ENCODE measurements around the gene MMEL1.

The MMEL1 gene

GRCh38 chr1:2643414-2644077, 10.7 kb upstream of the MMEL1 start:
- no peak for DNase-seq (ENCODE audit: extremely low read depth, low read depth)
- TF ChIP-seq CTCF (IDR thresholded peaks at IDR 0.05; ENCODE audit: low read depth, low read length, missing control alignments) = no peak
- H3K4me3 ChIP-seq (replicated peaks; ENCODE audit: low read depth, low read length) = peak overlapping the region; percentile 81

- DNase-seq (ENCODE audit: extremely low read depth, low read depth) = peak; percentile 71
- TF ChIP-seq CTCF (IDR thresholded peaks at IDR 0.05; ENCODE audit: low read depth, low read length, missing control alignments) = no peak
- H3K4me3 ChIP-seq (replicated peaks; ENCODE audit: low read depth, low read length) = peak overlapping the region; percentile 81
Observed at GRCh38 chr1:2642560-2643413, 10.0 kb upstream of the MMEL1 start.

GRCh38 chr1:2642131-2642559, 9.3 kb upstream of the MMEL1 start:
- no peak for DNase-seq (ENCODE audit: extremely low read depth, low read depth)
- TF ChIP-seq CTCF (IDR thresholded peaks at IDR 0.05; ENCODE audit: low read depth, low read length, missing control alignments) = no peak
- H3K4me3 ChIP-seq (replicated peaks; ENCODE audit: low read depth, low read length) = peak overlapping the region; percentile 81

- H3K4me3 ChIP-seq (replicated peaks; ENCODE audit: low read depth, low read length) = peak overlapping the region; percentile 81
- no peak for TF ChIP-seq CTCF (IDR thresholded peaks at IDR 0.05; ENCODE audit: low read depth, low read length, missing control alignments)
- DNase-seq (ENCODE audit: extremely low read depth, low read depth) = no peak
Observed at GRCh38 chr1:2641381-2642130, 8.7 kb upstream of the MMEL1 start.

- no peak for DNase-seq (ENCODE audit: extremely low read depth, low read depth)
- no peak overlapping the region for H3K4me3 ChIP-seq (replicated peaks; ENCODE audit: low read depth, low read length)
- TF ChIP-seq CTCF (IDR thresholded peaks at IDR 0.05; ENCODE audit: low read depth, low read length, missing control alignments) = no peak
Observed at GRCh38 chr1:2640626-2641025, 7.8 kb upstream of the MMEL1 start.

- no peak for DNase-seq (ENCODE audit: extremely low read depth, low read depth)
- H3K4me3 ChIP-seq (replicated peaks; ENCODE audit: low read depth, low read length) = no peak overlapping the region
- TF ChIP-seq CTCF (IDR thresholded peaks at IDR 0.05; ENCODE audit: low read depth, low read length, missing control alignments) = no peak
Observed at GRCh38 chr1:2639607-2640521, 7.0 kb upstream of the MMEL1 start.
